Subcutaneous abdominal adipose tissue (tissue), 5 donors: ENCODE measurements around the gene FOLH1.
"Not testable (repeated sequence)": the region's sequence is repeated elsewhere in the genome, so short reads cannot be mapped to it uniquely, and the experiment has no call there.

Experiments used
- H3K27ac ChIP-seq: one replicate; pipeline ENCODE4 v1.7.0; 2013; ENCODE audit warnings: low read depth, mild to moderate bottlenecking, inconsistent platforms, low read length, moderate library complexity
- H3K27me3 ChIP-seq, 5 donors: one replicate each; pipeline ENCODE4 v1.7.0; 2013; ENCODE audit warnings: low read length in 5 of 5, inconsistent platforms in 1 of 5; ENCODE audit not compliant: control insufficient read depth in 5 of 5, insufficient read depth in 4 of 5
- H3K36me3 ChIP-seq, 5 donors: one replicate each; pipeline ENCODE4 v1.7.0; 2013; ENCODE audit warnings: low read length in 5 of 5; ENCODE audit not compliant: control insufficient read depth in 5 of 5, insufficient read depth in 5 of 5
- H3K4me1 ChIP-seq, 5 donors: one replicate each; pipeline ENCODE4 v1.7.0; 2013; ENCODE audit warnings: low read length in 5 of 5, mild to moderate bottlenecking in 3 of 5, moderate library complexity in 1 of 5; ENCODE audit not compliant: control insufficient read depth in 5 of 5, insufficient read depth in 5 of 5
- H3K4me3 ChIP-seq, 5 donors: one replicate each; pipeline ENCODE4 v1.7.0; 2013; ENCODE audit warnings: low read length in 5 of 5, low read depth in 1 of 5
- H3K9ac ChIP-seq, 5 donors: one replicate each; pipeline ENCODE4 v1.7.0; 2013; ENCODE audit warnings: low read length in 5 of 5, mild to moderate bottlenecking in 4 of 5, moderate library complexity in 3 of 5
- H3K9me3 ChIP-seq, 5 donors: one replicate each; pipeline ENCODE4 v1.7.0; 2013; ENCODE audit warnings: low read length in 5 of 5; ENCODE audit not compliant: control insufficient read depth in 5 of 5
- donor health status: healthy.
- donor health status: healthy.
- donor health status: healthy.
- donor health status: healthy.
- donor health status: healthy.

The FOLH1 gene

DNA sequence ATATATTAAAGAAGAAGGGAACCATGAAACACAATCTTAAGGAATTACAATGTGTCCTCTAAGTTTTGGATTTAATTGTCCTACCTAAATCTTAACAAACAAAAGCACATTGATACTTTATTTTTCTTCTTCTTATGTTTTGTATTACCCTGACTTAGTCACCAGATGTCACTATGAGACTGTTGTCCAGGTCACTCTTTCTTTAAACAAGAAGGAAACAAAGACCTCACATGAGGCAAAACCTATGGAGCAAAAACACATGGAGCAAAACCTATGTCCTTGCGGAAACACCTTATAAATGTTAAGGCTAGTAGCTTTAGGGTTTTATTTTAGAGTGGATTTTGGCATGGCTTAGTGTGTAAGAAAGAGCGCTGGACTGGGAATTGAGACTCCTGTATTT is 20.7 kb upstream of the FOLH1 start:
- H3K4me3 ChIP-seq, H3K36me3 ChIP-seq, H3K9ac ChIP-seq, H3K27me3 ChIP-seq, H3K4me1 ChIP-seq, H3K27ac ChIP-seq, H3K9me3 ChIP-seq: not testable (repeated sequence)

DNA sequence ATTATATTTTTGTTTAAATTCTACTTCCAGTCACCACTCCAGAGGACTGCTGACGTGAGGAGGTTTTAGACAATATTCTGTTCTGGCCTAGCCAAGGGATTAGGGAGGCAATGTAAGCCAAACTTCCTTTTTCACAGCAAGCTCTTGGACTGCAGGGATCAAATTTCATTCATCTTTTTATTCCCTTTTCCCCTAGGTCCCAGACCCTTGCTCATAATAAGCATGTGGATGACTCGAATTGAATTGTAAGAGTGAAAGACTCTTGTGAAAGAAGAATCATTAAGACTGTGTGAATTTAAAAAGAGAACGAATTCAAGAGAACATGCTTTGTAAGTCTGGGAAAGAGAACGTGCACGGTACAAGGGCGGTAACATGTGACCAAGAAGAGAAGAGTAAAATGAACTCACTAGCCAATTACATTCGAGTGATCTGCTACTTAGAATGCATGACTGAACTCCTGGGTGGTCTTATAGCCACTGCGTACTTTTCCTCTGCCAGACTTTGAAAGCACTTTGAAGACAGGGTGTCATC is 16.9 kb upstream of the FOLH1 start:
- H3K9ac ChIP-seq, H3K4me1 ChIP-seq, H3K9me3 ChIP-seq, H3K36me3 ChIP-seq, H3K4me3 ChIP-seq, H3K27ac ChIP-seq, H3K27me3 ChIP-seq: not testable (repeated sequence)

DNA sequence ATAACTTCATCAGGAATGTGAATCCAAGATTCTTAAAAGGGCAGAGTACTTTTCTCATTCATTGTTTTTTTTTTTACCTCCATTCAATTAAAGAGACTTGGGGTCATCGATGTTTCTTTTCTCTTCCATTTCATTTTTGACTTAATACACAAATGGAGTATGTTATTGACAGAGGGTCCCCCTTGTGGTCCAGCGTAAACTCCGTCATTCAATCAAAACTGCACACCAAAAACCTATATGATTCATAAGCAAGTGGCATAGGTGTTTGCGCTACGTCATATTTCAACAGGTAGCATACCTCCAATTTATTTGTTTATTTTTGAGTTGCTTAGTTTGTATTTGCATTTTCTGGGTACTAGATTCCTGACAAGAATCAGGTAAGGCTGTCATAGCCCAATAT is 12.7 kb upstream of the FOLH1 start:
- Histone ChIP-seq H3K4me3 (no peak overlapping the region), H3K4me1 (no peaks in the 10 kb centered on the region)

DNA sequence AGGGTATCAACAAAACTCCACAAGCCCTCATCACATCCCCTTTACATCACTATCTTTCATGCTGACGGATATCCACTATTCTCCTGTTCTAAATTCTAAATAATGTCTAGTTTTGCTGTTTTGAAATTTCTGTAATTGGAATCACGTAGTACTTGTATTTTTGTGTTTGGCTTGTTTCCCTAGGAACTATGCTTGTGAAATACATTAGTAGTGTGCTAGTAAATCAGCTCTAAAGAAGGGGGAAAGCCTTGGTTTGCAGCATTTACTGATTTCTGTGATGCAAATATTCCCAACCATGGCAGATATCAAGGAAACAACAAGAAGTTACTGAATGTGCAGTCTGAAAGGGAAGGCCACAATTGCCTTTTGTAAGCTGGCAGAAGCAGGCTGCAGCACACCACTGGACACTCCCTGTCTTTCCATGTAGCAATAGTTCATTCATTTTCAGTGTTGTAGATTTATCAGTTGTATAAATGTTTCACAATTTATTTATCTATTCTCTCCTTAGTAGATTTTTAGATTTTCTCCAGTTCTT is 4.7 kb upstream of the FOLH1 start:
- no peak overlapping the region for H3K27ac ChIP-seq
- no peaks in the 10 kb centered on the region for H3K36me3 ChIP-seq
- no peak overlapping the region for H3K4me3 ChIP-seq
- H3K4me1 ChIP-seq = peaks cover 0 to 7% (median 6%) of the 10 kb centered on the region in 5 donors
- H3K9me3 ChIP-seq = no peaks in the 10 kb centered on the region
- H3K27me3 ChIP-seq = no peaks in the 10 kb centered on the region
- H3K9ac ChIP-seq = no peak overlapping the region

More for the DNA sequence above, 12.7 kb upstream of the FOLH1 start:
- no peaks in the 10 kb centered on the region for H3K36me3 ChIP-seq
- no peak overlapping the region for H3K9ac ChIP-seq
- H3K27me3 ChIP-seq = no peaks in the 10 kb centered on the region
- H3K27ac ChIP-seq = no peak overlapping the region
- H3K9me3 ChIP-seq = no peaks in the 10 kb centered on the region

DNA sequence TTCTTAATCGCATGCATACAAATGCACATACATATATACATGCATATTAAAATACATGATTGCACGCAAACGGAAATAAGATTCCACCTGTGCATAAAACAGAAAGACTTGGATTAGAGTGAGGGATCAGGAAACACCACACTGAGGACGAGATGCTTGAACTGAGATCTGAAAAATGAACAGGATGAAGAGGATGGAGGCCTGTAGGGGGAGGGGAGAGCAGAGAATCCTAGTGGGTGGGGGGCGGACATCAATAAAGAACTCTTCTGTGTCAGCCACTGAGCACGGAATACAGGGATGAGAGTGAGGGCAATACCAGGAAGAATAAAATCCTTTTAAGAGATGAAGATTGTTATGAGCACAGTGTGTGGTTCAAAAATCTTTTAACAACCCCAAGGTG is 1.4 kb downstream of the FOLH1 start:
- not testable (repeated sequence) for H3K27ac ChIP-seq

DNA sequence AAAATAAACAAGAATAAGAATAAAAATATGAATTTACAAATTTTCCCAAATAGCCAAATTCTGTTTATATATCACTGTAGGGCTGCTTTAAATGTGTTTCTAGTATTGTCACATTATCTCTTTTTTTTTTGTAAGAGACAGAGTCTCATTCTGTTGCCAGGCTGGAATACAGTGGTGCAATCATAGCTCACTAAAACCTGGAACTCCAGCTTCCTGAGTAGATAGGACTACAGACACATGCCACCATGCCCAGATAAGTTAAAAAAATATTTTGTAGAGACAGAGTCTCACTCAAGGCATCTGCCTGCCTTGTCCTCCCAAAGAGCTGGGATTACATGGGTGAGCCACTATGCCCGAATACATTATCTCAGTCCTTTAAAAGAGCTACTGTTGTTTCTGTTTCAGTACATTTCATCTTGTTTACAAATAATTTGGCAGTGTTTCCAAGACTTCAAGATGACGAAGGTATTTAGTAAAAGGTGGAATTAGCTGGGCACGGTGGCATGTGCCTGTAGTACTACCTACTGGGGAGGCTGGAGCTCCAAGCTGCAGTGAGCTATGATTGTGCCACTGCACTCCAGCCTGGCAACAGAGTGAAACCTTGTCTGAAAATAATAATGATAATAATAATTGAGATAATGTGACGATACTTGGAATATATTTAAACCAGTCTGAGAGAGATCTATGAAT is 6.0 kb downstream of the FOLH1 start:
- no peak overlapping the region for H3K4me3 ChIP-seq
- no peak overlapping the region for H3K9ac ChIP-seq
- no peak overlapping the region for H3K27ac ChIP-seq
- H3K4me1 ChIP-seq = no peaks in the 10 kb centered on the region
- no peaks in the 10 kb centered on the region for H3K27me3 ChIP-seq
- H3K36me3 ChIP-seq = no peaks in the 10 kb centered on the region
- no peaks in the 10 kb centered on the region for H3K9me3 ChIP-seq

More for the DNA sequence above, 1.4 kb downstream of the FOLH1 start:
- H3K4me3 ChIP-seq, H3K9me3 ChIP-seq, H3K36me3 ChIP-seq, H3K27me3 ChIP-seq, H3K9ac ChIP-seq: not testable (repeated sequence)
- H3K4me1 ChIP-seq = peaks cover 0 to 11% (median 9%) of the 10 kb centered on the region in 5 donors

DNA sequence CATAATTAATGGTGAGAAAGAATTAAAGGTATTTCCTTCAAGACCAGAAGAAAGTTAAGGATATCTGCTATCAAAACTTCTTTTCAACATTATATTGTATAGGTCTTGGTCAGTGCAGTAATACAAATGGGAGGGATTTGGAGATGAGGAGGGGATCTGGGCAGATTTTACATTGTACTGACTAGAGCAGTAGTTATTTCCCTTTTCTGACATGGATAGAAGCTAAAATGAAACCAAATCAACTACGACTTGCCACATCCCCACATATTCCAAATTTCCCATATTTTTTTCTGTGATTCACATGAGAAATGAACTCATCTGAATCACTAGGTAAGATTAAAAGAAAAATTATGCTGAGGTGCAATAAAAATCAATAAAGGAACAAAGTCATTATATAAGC is 11.6 kb downstream of the FOLH1 start:
- not testable (repeated sequence) for H3K36me3 ChIP-seq, H3K9ac ChIP-seq, H3K4me3 ChIP-seq, H3K4me1 ChIP-seq, H3K27ac ChIP-seq, H3K9me3 ChIP-seq, H3K27me3 ChIP-seq

DNA sequence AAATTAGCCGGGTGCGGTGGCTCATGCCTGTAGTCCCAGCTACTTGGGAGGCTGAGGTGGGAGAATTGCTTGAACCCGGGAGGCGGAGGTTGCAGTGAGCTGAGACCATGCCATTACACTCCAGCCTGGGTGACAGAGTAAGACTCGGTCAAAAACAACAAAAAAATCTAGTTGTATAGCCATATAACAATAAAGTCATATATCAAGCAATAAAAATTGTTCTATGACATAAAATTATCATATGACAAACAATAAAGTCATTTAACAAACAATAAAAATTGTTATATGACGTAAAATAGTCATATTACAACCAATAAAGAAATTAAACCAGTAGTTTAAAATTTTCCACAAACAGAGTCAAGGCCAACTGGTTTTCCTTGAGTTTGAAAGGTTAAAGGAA is 12.4 kb downstream of the FOLH1 start:
- H3K9ac ChIP-seq, H3K27ac ChIP-seq, H3K4me3 ChIP-seq, H3K27me3 ChIP-seq, H3K4me1 ChIP-seq, H3K36me3 ChIP-seq, H3K9me3 ChIP-seq: not testable (repeated sequence)

DNA sequence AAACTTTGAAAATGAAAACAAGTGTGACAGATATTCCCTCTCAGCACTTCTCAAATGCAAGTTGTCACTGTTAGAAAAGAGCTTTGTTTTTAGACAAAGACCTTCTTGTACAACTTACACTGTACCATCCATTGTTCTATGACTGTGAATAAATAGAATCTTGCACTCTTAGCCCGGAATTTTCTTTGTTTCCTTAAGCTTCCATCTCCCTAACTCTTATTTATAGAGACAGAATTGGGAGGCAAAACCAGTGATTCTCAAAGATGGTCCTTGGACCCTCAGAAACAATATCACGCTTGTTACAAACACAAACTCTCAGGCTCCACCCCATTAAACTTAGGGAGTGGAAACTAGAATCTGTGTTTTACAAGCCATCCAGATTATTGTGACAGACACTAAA is 18.1 kb downstream of the FOLH1 start:
- H3K36me3 ChIP-seq, H3K27ac ChIP-seq, H3K4me1 ChIP-seq: not testable (repeated sequence)

DNA sequence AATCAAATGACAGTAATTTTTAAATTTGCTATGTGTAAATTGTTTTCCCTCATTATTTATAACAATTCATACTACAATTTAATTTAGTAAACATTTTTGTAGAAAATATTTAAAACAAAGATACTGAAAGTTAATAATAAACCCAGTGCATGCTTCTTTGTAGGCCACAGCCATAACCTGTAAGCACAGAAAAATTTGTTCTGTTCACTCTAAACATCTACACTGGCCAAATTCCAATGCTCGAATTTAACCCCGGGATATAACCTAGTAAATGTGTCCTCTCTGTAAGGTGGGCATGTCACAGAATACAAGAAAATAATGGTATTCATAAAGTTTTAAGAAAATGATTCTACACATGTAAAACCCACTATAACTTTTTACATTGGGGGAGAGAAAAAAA is 22.2 kb downstream of the FOLH1 start:
- H3K9me3 ChIP-seq, H3K9ac ChIP-seq, H3K4me3 ChIP-seq, H3K27me3 ChIP-seq, H3K36me3 ChIP-seq, H3K27ac ChIP-seq, H3K4me1 ChIP-seq: not testable (repeated sequence)

More for the DNA sequence above, 18.1 kb downstream of the FOLH1 start:
- H3K9me3 ChIP-seq, H3K9ac ChIP-seq, H3K27me3 ChIP-seq, H3K4me3 ChIP-seq: not testable (repeated sequence)
